Endothelial cell of umbilical vein (primary cell): ENCODE results near the gene NEO1. TPM values are rescaled to one million over a fixed set of nuclear protein-coding genes. Genes with fewer than 3 reads are reported as not detected.

Experiments used
- BruUV-seq: library from RNA; stranded (reverse); fragments of 400-500 nt; replicated peaks from 2 replicates; lab custom pipeline; 2021; lab: Mats Ljungman, UMichigan
- CTCF ChIA-PET: fragments of 300-600, 350-600 bp; sonication (Branson Sonifier 250); formaldehyde crosslinking; loops from one replicate; lab custom pipeline; 2021; ENCODE audit warnings: antibody characterized with exemption, inconsistent platforms; lab: Charles Lee
- POLR2A ChIA-PET: fragments of 300-600, 350-600 bp; sonication (Branson Sonifier 250); formaldehyde crosslinking; loops from one replicate; lab custom pipeline; 2021; ENCODE audit warnings: antibody characterized with exemption, inconsistent platforms; lab: Charles Lee
- DNase-seq: peaks from one replicate; pipeline ENCODE4 v3.0.0-alpha.2; 2011; ENCODE audit warnings: low read depth, low spot score
- FAIRE-seq: peaks from 2 replicates; lab custom pipeline; 2011; peaks lifted over from hg19 to GRCh38; lab: Jason Lieb, UNC
- H2AFZ ChIP-seq: 2 replicates; pipeline ENCODE4 v1.6.0; 2012; ENCODE audit warnings: low read depth, low read length, control low read depth, inconsistent platforms
- H3K27ac ChIP-seq: 2 replicates; pipeline ENCODE4 v1.5.1; 2011; ENCODE audit warnings: low read depth, mild to moderate bottlenecking, control low read depth, low read length, moderate library complexity; ENCODE audit not compliant: insufficient read depth
- H3K27me3 ChIP-seq, 2 experiments: 2 replicates each; pipeline versions ENCODE4 v1.6.0 to v1.6.1; 2011; ENCODE audit warnings: low read length in 2 of 2, mixed read lengths in 1 of 2; ENCODE audit not compliant: control insufficient read depth in 2 of 2, insufficient read depth in 2 of 2
- H3K36me3 ChIP-seq, 2 experiments: 2 replicates in 1 of 2; 3 replicates in 1 of 2; pipeline ENCODE4 v1.5.1; 2011; ENCODE audit warnings: low read length in 2 of 2, mild to moderate bottlenecking in 1 of 2, moderate library complexity in 1 of 2; ENCODE audit not compliant: control insufficient read depth in 2 of 2, insufficient read depth in 2 of 2; ENCODE audit errors: extremely low read depth in 1 of 2
- H3K4me1 ChIP-seq: 3 replicates; pipeline ENCODE4 v1.5.1; 2011; ENCODE audit warnings: mild to moderate bottlenecking, low read length; ENCODE audit not compliant: control insufficient read depth, insufficient read depth; ENCODE audit errors: extremely low read depth
- H3K4me2 ChIP-seq: 2 replicates; pipeline ENCODE4 v1.6.1; 2011; ENCODE audit warnings: low read length, control low read depth, mixed read lengths; ENCODE audit not compliant: insufficient read depth
- H3K4me3 ChIP-seq, 3 experiments: fragments of 200-600 bp in 1 of 3; sonication (generic), shearing (Covaris generic) in 1 of 3; replicated peaks in 1 of 3; 2 replicates each; pipeline ENCODE4 v1.5.1; 2011 to 2016; ENCODE audit warnings: control low read depth in 3 of 3, low read length in 3 of 3, mild to moderate bottlenecking in 2 of 3, inconsistent platforms in 1 of 3, low read depth in 1 of 3, moderate library complexity in 1 of 3; ENCODE audit not compliant: insufficient read depth in 1 of 3
- H3K79me2 ChIP-seq: 2 replicates; pipeline ENCODE4 v1.6.0; 2012; ENCODE audit warnings: low read length, inconsistent platforms; ENCODE audit not compliant: control insufficient read depth, insufficient read depth
- H3K9ac ChIP-seq: replicated peaks from 2 replicates; pipeline ENCODE3; 2011; ENCODE audit warnings: low read length, control low read depth; ENCODE audit not compliant: insufficient read depth; ENCODE audit errors: extremely low read depth
- H3K9me1 ChIP-seq: replicated peaks from 3 replicates; pipeline ENCODE4 v1.6.0; 2011; ENCODE audit warnings: mild to moderate bottlenecking, low read length; ENCODE audit not compliant: control insufficient read depth, insufficient read depth; ENCODE audit errors: extremely low read depth
- H3K9me3 ChIP-seq: replicated peaks from 2 replicates; pipeline ENCODE4 v1.5.1; 2012; ENCODE audit warnings: low read length, inconsistent platforms; ENCODE audit not compliant: control insufficient read depth, insufficient read depth
- H4K20me1 ChIP-seq: replicated peaks from 2 replicates; pipeline ENCODE3; 2011; ENCODE audit warnings: mild to moderate bottlenecking, low read length; ENCODE audit not compliant: control insufficient read depth, insufficient read depth; ENCODE audit errors: extremely low read depth
- EZH2 ChIP-seq: IDR thresholded peaks from 2 replicates; pipeline ENCODE4 v1.6.1; 2012; ENCODE audit warnings: borderline replicate concordance, low read depth, mild to moderate bottlenecking, moderate library complexity, low read length, inconsistent platforms; ENCODE audit not compliant: severe bottlenecking
- FOS ChIP-seq: IDR thresholded peaks from 2 replicates; pipeline ENCODE4 v1.6.1; 2011; ENCODE audit warnings: mild to moderate bottlenecking, low read length, moderate library complexity, borderline replicate concordance; ENCODE audit not compliant: insufficient read depth
- GATA2 ChIP-seq: IDR thresholded peaks from 2 replicates; pipeline ENCODE4 v1.7.0; 2011; ENCODE audit warnings: low read depth, mild to moderate bottlenecking, moderate library complexity, mixed read lengths, low read length; ENCODE audit not compliant: insufficient read length, insufficient read depth
- JUN ChIP-seq: IDR thresholded peaks from 2 replicates; pipeline ENCODE4 v1.6.1; 2011; ENCODE audit warnings: borderline replicate concordance, low read depth; ENCODE audit not compliant: insufficient read length, insufficient read depth
- MYC ChIP-seq: IDR thresholded peaks from one replicate; pipeline ENCODE4 v1.6.1; 2011; ENCODE audit warnings: mild to moderate bottlenecking, low read depth, low read length
- POLR2A ChIP-seq: IDR thresholded peaks from 2 replicates; pipeline ENCODE4 v1.6.1; 2012; ENCODE audit warnings: low read depth, mild to moderate bottlenecking, control low read depth, low read length
- POLR2AphosphoS5 ChIP-seq: IDR thresholded peaks from 2 replicates; pipeline ENCODE4 v1.6.1; 2012; ENCODE audit warnings: low read depth, mild to moderate bottlenecking, control low read depth, low read length, moderate library complexity; ENCODE audit not compliant: insufficient read depth
- dilution Hi-C: fragments of 300-500 bp; cut with MboI; formaldehyde crosslinking; loops from one replicate; pipeline ENCODE4 v1.15.0; 2019; ENCODE audit warnings: low sequenced_read_pairs; ENCODE audit not compliant: extremely low pct_ligation_motif_present
- intact Hi-C: fragments of 100-400 bp; cut with micrococcal nuclease; formaldehyde crosslinking; loops from one replicate; pipeline ENCODE4 v1.10.0; 2022
- polyA plus RNA-seq, 4 experiments: library from polyadenylated mRNA; depleted of rRNA in 3 of 4; stranded (reverse) in 3 of 4; unstranded in 1 of 4; fragments of >200 nt; gene quantifications; 2 replicates each; pipeline versions ENCODE4 v1.2.1 to v1.2.3, GENCODE V29; 2011 to 2012; ENCODE audit warnings: missing spikeins in 1 of 4
- total RNA-seq: library from RNA; stranded (reverse); gene quantifications from 2 replicates; pipeline ENCODE4 v1.2.3, GENCODE V29; 2021
- TF ChIP-seq, protein P1 (sequence below): IDR thresholded peaks from 2 replicates; pipeline ENCODE4 v1.6.1; 2011; ENCODE audit not compliant: insufficient read depth, insufficient read length
- TF ChIP-seq, protein P2 (sequence below), 2 donors: IDR thresholded peaks; 1 replicate in 1 of 2; 2 replicates in 1 of 2; pipeline ENCODE4 v1.5.1; 2011; ENCODE audit warnings: low read length in 2 of 2, mild to moderate bottlenecking in 2 of 2, moderate library complexity in 2 of 2, control low read depth in 1 of 2, inconsistent platforms in 1 of 2, low read depth in 1 of 2; ENCODE audit not compliant: insufficient read depth in 1 of 2; ENCODE audit errors: extremely low read depth in 1 of 2

The NEO1 gene
- total and polyA plus RNA-seq, 2 donors (not counting 3 experiments of a cell fraction or from before 2014, with no cell fraction given), result 0.12 to 0.35 TPM

DNA sequence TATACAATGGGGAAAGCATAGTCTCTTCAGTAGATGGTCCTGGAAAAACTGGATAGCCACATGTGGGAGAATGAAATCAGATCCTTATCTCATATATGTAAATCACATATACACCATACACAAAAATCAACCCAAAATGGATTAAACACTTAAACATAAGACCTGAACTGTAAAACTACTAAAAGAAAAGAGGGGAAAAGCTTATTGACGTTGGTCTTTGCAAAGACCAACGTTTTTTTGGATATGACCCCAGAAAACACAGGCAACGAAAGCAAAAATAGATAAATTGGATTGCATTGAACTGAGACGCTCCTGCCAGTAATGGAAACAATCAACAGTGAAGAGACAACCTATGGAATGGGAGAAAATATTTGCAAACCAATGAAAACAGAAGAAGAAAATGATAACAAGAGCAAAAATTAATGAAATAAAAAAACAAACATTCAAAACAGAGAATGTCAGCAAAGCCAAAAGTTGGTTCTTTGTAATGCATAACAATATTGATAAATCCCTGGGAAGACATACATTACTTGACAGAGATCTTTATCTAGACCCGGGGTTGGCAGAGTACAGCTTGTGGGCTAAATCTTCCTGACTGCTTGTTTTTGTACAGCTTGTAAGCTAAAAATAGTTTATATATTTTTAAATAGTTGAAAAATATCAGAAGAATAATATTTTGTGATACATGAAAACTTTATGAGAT, 86.9 kb downstream of the NEO1 start:
- no peaks in the 10 kb centered on the region for H3K4me1 ChIP-seq
- BruUV-seq, result no TSS peak
- H3K9me1 ChIP-seq, result no peaks in the 10 kb centered on the region
- TF ChIP-seq, protein P1, sequence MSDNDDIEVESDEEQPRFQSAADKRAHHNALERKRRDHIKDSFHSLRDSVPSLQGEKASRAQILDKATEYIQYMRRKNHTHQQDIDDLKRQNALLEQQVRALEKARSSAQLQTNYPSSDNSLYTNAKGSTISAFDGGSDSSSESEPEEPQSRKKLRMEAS, result no peak
- TF ChIP-seq POLR2AphosphoS5 (no peak), POLR2A (no peak), MYC (no peak), FOS (no peak), JUN (no peak), GATA2 (no peak), EZH2 (no peak)
- TF ChIP-seq, protein P2, sequence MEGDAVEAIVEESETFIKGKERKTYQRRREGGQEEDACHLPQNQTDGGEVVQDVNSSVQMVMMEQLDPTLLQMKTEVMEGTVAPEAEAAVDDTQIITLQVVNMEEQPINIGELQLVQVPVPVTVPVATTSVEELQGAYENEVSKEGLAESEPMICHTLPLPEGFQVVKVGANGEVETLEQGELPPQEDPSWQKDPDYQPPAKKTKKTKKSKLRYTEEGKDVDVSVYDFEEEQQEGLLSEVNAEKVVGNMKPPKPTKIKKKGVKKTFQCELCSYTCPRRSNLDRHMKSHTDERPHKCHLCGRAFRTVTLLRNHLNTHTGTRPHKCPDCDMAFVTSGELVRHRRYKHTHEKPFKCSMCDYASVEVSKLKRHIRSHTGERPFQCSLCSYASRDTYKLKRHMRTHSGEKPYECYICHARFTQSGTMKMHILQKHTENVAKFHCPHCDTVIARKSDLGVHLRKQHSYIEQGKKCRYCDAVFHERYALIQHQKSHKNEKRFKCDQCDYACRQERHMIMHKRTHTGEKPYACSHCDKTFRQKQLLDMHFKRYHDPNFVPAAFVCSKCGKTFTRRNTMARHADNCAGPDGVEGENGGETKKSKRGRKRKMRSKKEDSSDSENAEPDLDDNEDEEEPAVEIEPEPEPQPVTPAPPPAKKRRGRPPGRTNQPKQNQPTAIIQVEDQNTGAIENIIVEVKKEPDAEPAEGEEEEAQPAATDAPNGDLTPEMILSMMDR (IDR thresholded peaks at IDR 0.05; ENCODE audit: extremely low read depth in 1 of 2, insufficient read depth in 1 of 2, low read depth in 1 of 2, low read length in 2 of 2), result no peak
- no peak overlapping the region for H3K4me2 ChIP-seq
- no peaks in the 10 kb centered on the region for H3K9me3 ChIP-seq
- ChIA-PET CTCF (interaction anchor here (1.5 kb wide), 1 partner anchor 29 kb away, joined by 4 read pairs; no protein-coding TSS in a partner anchor), POLR2A (no interaction called here)
- no peaks in the 10 kb centered on the region for H3K79me2 ChIP-seq
- FAIRE-seq, result no peak
- H3K27ac ChIP-seq, result no peak overlapping the region
- peaks cover 0 to 2% of the 10 kb centered on the region in 2 experiments for H3K27me3 ChIP-seq
- DNase-seq, result no peak
- H3K4me3 ChIP-seq, result no peak overlapping the region
- H4K20me1 ChIP-seq, result no peaks in the 10 kb centered on the region
- intact Hi-C loops (no loop called here), dilution Hi-C loops (no loop called here)
- H3K36me3 ChIP-seq, result no peaks in the 10 kb centered on the region
- H3K9ac ChIP-seq, result no peak overlapping the region
- no peak overlapping the region for H2AFZ ChIP-seq
